Neural cell (in vitro differentiated cells): ENCODE data around the gene PARP3. TPM values are rescaled to one million over a fixed set of nuclear protein-coding genes. Genes with fewer than 3 reads are reported as not detected.
"Not testable (repeated sequence)": the region's sequence is repeated elsewhere in the genome, so short reads cannot be mapped to it uniquely, and the experiment has no call there.

Experiments
- H2AFZ ChIP-seq: fragments of 200-600, 300-800 bp; sonication (generic), shearing (Covaris generic); 2 replicates; pipeline ENCODE4 v1.6.0; 2014; ENCODE audit warnings: low read depth, mild to moderate bottlenecking, antibody characterized with exemption, low read length, moderate library complexity
- H3F3A ChIP-seq: fragments of 200-600 bp; shearing (Covaris generic); 2 replicates; pipeline ENCODE4 v1.6.1; 2016; ENCODE audit warnings: mild to moderate bottlenecking, moderate library complexity, mixed read lengths, antibody characterized with exemption, low read length; ENCODE audit not compliant: insufficient read depth, poor library complexity, severe bottlenecking
- H3K27ac ChIP-seq: fragments of 200-600, 300-800 bp; sonication (generic), shearing (Covaris generic); 2 replicates; pipeline ENCODE4 v1.5.1; 2014; ENCODE audit warnings: mild to moderate bottlenecking, low read length, moderate library complexity
- H3K27me3 ChIP-seq: fragments of 300-800, 200-600 bp; sonication (generic), shearing (Covaris generic); 2 replicates; pipeline ENCODE4 v1.6.0; 2014; ENCODE audit warnings: mild to moderate bottlenecking, low read depth, low read length, moderate library complexity; ENCODE audit not compliant: insufficient read depth
- H3K36me3 ChIP-seq: fragments of 300-800, 200-600 bp; sonication (generic), shearing (Covaris generic); 2 replicates; pipeline ENCODE4 v1.5.1; 2014; ENCODE audit warnings: mild to moderate bottlenecking, antibody characterized with exemption, low read length, moderate library complexity; ENCODE audit not compliant: insufficient read depth
- H3K4me2 ChIP-seq: fragments of 300-800, 200-600 bp; sonication (generic), shearing (Covaris generic); 2 replicates; pipeline ENCODE4 v1.6.0; 2014; ENCODE audit warnings: mild to moderate bottlenecking, low read length
- H3K4me3 ChIP-seq: fragments of 300-800, 200-600 bp; sonication (generic), shearing (Covaris generic); 2 replicates; pipeline ENCODE4 v1.5.1; 2014; ENCODE audit warnings: mild to moderate bottlenecking, low read length, moderate library complexity
- H3K79me2 ChIP-seq: fragments of 200-600 bp; shearing (Covaris generic); replicated peaks from 2 replicates; pipeline ENCODE4 v1.6.0; 2014; ENCODE audit warnings: mild to moderate bottlenecking, low read length, moderate library complexity; ENCODE audit not compliant: insufficient read depth
- H3K9ac ChIP-seq: fragments of 300-800, 200-600 bp; sonication (generic), shearing (Covaris generic); 2 replicates; pipeline ENCODE4 v1.6.1; 2016; ENCODE audit warnings: mild to moderate bottlenecking, low read length, mixed read lengths
- H3K9me2 ChIP-seq: fragments of 200-600 bp; shearing (Covaris generic); 2 replicates; pipeline ENCODE4 v1.6.1; 2016; ENCODE audit warnings: mild to moderate bottlenecking, low read length, mixed read lengths; ENCODE audit not compliant: insufficient read depth
- H3K9me3 ChIP-seq: fragments of 200-600, 300-800 bp; sonication (generic), shearing (Covaris generic); 2 replicates; pipeline ENCODE4 v1.6.1; 2016; ENCODE audit warnings: mild to moderate bottlenecking, mixed run types, low read length, moderate library complexity, mixed read lengths
- H4K20me1 ChIP-seq: fragments of 200-600 bp; shearing (Covaris generic); 2 replicates; pipeline ENCODE4 v1.6.1; 2016; ENCODE audit warnings: mild to moderate bottlenecking, mixed run types; ENCODE audit not compliant: insufficient read depth
- CTCF ChIP-seq: fragments of 450-650 bp; IDR thresholded peaks from 2 replicates; pipeline ENCODE4 v1.5.1; 2014; ENCODE audit warnings: antibody characterized with exemption, mild to moderate bottlenecking, moderate library complexity; ENCODE audit not compliant: poor library complexity, severe bottlenecking
- EP300 ChIP-seq: fragments of 450-650 bp; conservative IDR thresholded peaks from 2 replicates; pipeline ENCODE4 v1.6.1; 2014; ENCODE audit warnings: antibody characterized with exemption, mild to moderate bottlenecking, moderate library complexity; ENCODE audit not compliant: poor library complexity, severe bottlenecking
- EZH2 ChIP-seq: fragments of 200-600, 300-800 bp; shearing (Covaris generic), sonication (generic); IDR thresholded peaks from 2 replicates; pipeline ENCODE4 v1.6.1; 2014; ENCODE audit warnings: antibody characterized with exemption, low read length, borderline replicate concordance, mild to moderate bottlenecking; ENCODE audit not compliant: insufficient read depth, poor library complexity, severe bottlenecking
- MXI1 ChIP-seq: fragments of 450-650 bp; conservative IDR thresholded peaks from 2 replicates; pipeline ENCODE4 v1.6.1; 2014; ENCODE audit warnings: antibody characterized with exemption, mild to moderate bottlenecking; ENCODE audit not compliant: poor library complexity, severe bottlenecking
- POLR2AphosphoS5 ChIP-seq: IDR thresholded peaks from 2 replicates; pipeline ENCODE4 v1.6.1; 2012
- RAD21 ChIP-seq: fragments of 450-650 bp; conservative IDR thresholded peaks from 2 replicates; pipeline ENCODE4 v1.6.1; 2014; ENCODE audit warnings: antibody characterized with exemption, mild to moderate bottlenecking, moderate library complexity
- REST ChIP-seq: IDR thresholded peaks from 2 replicates; pipeline ENCODE4 v1.6.1; 2012; ENCODE audit warnings: borderline replicate concordance
- SMC3 ChIP-seq: fragments of 450-650 bp; conservative IDR thresholded peaks from 2 replicates; pipeline ENCODE4 v1.6.1; 2014; ENCODE audit warnings: antibody characterized with exemption, mild to moderate bottlenecking, moderate library complexity; ENCODE audit not compliant: poor library complexity
- TAF1 ChIP-seq: IDR thresholded peaks from 2 replicates; pipeline ENCODE4 v1.6.1; 2012; ENCODE audit warnings: low read depth
- polyA plus RNA-seq: library from polyadenylated mRNA; depleted of rRNA; stranded (reverse); fragments of >200 nt; gene quantifications from 2 replicates; pipeline ENCODE4 v1.2.3, GENCODE V29; 2014

PARP3 gene
- polyA plus RNA-seq, 1 donor from 2014 or later = 5.3 TPM

- Histone ChIP-seq H2AFZ (no peak overlapping the region), H3K79me2 (no peaks in the 10 kb centered on the region), H3K4me3 (no peak overlapping the region), H3K9ac (no peak overlapping the region), H3K4me2 (no peak overlapping the region), H3K36me3 (no peaks in the 10 kb centered on the region), H3K27ac (no peak overlapping the region), H4K20me1 (no peaks in the 10 kb centered on the region), H3K27me3 (no peaks in the 10 kb centered on the region), H3K9me2 (no peaks in the 10 kb centered on the region), H3K9me3 (no peaks in the 10 kb centered on the region), H3F3A (no peaks in the 10 kb centered on the region)
- no peak for TF ChIP-seq EP300
- TF ChIP-seq POLR2AphosphoS5 = no peak
- no peak for TF ChIP-seq SMC3
- no peak for TF ChIP-seq EZH2
- TF ChIP-seq MXI1 = no peak
- no peak for TF ChIP-seq TAF1
- TF ChIP-seq REST = no peak
- TF ChIP-seq CTCF = no peak
These were observed 14.8 kb upstream of the PARP3 start for GRCh38 chr3:51927061-51927977.

GRCh38 chr3:51928438-51928837 is 13.7 kb upstream of the PARP3 start:
- Histone ChIP-seq H3K27me3 (no peaks in the 10 kb centered on the region), H3F3A (no peaks in the 10 kb centered on the region), H3K79me2 (no peaks in the 10 kb centered on the region), H4K20me1 (no peaks in the 10 kb centered on the region), H2AFZ (no peak overlapping the region), H3K27ac (no peak overlapping the region), H3K9me3 (no peaks in the 10 kb centered on the region), H3K9ac (no peak overlapping the region), H3K36me3 (no peaks in the 10 kb centered on the region), H3K4me3 (no peak overlapping the region), H3K9me2 (no peaks in the 10 kb centered on the region), H3K4me2 (no peak overlapping the region)
- no peak for TF ChIP-seq EP300
- no peak for TF ChIP-seq EZH2
- TF ChIP-seq RAD21 = no peak
- no peak for TF ChIP-seq CTCF
- TF ChIP-seq POLR2AphosphoS5 = no peak
- TF ChIP-seq MXI1 = no peak
- TF ChIP-seq TAF1 = no peak
- TF ChIP-seq SMC3 = no peak
- TF ChIP-seq REST = no peak

GRCh38 chr3:51928981-51929380 is 13.2 kb upstream of the PARP3 start:
- H3K36me3 ChIP-seq, H3K9me2 ChIP-seq, H2AFZ ChIP-seq, H3K27me3 ChIP-seq, H3K4me2 ChIP-seq, H3K9ac ChIP-seq, H3K79me2 ChIP-seq, H3F3A ChIP-seq, H3K9me3 ChIP-seq, H3K27ac ChIP-seq, H4K20me1 ChIP-seq, H3K4me3 ChIP-seq: not testable (repeated sequence)
